Stimulated activated CD4-positive, alpha-beta T cell treated with anti-CD3 and anti-CD28 coated beads, Interleukin-1b, Interleukin-23, amount 100 ng/mL, for 4 hours (primary cell): ENCODE measurements around the gene AFAP1L1.
"Not testable (repeated sequence)": the region's sequence is repeated elsewhere in the genome, so short reads cannot be mapped to it uniquely, and the experiment has no call there.

Source experiments
- DNase-seq, 2 donors: peaks; one replicate each; pipeline ENCODE4 v3.0.0-alpha.2; 2020; ENCODE audit warnings: low read depth in 2 of 2

Gene AFAP1L1

DNA sequence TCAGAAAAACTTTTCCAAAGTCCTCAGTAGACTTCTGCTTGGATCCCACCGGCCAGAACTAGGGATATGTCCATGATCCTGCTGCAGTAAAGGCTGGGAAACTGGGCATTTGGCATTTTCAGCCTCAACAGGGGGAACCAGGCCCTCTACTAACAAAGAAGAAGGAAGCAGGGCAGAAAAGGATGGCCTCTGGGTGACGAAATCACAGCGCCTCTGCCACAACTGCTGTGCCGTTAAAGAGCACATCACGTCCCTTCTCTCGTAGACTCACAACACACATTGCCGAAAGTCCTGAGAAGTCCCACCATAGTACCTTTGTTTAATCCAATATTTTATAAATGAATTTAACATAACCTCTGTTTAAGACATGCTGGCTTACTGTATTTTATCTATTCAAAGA lies 10.4 kb upstream of the AFAP1L1 start:
- DNase-seq: no peak

DNA sequence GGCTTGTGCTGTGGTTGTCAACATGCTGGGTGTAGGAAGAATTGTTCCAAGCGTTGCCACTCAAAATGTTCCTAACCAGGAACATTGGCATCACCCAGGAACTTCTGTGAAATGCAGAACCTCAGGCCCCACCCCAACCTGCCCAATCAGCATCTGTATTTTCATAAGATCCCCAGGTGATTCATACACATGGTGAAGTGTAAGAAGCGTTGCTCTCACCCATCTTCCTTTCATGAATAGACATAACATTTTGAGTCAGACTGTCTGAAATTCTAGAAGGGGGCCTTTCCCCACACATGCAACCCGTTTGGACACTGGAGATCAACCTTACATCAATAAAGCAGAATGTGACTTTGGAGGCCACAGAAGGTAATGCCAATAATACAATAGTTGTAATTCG lies 9.3 kb upstream of the AFAP1L1 start:
- no peak for DNase-seq

DNA sequence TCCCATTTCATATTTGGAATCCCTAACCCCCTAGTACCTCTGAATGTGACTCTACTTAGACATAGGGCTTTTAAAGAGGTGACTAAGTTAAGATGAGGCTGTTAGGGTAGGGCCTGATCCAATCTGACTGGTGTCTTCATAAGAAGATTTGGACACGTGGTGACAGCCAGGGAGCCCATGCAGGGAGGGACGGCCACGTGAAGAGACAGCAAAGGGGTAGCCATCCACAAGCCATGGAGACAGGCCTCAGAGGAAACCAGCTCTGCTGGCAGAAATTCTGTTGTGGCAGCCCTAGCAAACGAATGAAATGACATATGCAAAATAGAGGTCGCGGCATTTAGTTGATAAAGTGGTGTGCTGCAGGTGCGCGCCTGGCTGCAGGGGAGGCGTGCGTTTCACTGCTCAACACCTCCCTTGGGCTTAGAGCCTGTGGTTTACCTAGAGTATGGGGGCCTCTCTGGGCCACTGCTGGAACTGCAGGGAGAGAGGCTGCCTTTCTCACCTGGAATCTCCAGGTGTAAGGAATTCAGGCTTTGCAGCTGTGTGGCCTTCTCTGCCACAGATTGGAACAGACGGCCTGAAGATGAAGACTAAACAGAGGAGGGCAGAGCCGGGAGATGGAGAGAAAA lies 7.1 kb upstream of the AFAP1L1 start:
- peak in 1 of 2 donors; percentile 28 for DNase-seq

DNA sequence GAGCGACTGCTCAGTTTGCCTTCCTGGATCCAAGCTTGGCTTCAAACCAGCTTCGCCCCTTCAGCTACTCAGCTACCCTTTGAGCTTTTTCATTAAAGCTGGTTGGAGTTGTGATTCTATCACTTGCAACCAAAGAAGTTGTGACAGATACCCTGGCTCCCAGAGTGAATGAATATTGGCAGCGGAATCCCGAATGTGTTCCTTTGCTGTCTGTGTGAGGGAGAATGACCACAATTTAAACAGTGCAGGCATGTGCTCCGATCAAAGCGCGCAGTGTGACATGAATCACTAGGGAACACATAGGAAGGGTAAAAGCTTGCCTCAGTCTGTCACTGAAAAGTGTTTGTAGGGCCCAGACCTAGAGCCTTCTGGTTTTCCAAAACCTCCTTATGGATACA lies 6.6 kb upstream of the AFAP1L1 start:
- no peak for DNase-seq

DNA sequence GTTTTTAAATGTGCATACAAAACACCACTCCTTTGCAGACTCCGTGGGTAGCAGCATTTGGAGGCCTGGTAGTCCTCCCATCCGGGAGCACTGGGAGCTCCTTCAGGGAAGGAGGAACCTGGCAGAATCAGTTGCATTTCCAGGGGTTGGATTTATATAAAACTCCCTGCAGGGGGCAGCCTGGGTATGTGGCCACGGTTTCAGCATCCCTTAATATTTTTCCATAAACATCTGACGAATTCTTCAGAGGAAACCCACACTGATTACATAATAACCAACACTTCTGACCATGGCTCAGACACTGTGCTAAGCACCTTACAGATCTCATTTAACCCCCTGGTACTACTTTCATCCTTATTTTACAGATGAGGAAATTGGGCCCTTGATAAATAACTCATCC lies 6.1 kb upstream of the AFAP1L1 start:
- no peak for DNase-seq

DNA sequence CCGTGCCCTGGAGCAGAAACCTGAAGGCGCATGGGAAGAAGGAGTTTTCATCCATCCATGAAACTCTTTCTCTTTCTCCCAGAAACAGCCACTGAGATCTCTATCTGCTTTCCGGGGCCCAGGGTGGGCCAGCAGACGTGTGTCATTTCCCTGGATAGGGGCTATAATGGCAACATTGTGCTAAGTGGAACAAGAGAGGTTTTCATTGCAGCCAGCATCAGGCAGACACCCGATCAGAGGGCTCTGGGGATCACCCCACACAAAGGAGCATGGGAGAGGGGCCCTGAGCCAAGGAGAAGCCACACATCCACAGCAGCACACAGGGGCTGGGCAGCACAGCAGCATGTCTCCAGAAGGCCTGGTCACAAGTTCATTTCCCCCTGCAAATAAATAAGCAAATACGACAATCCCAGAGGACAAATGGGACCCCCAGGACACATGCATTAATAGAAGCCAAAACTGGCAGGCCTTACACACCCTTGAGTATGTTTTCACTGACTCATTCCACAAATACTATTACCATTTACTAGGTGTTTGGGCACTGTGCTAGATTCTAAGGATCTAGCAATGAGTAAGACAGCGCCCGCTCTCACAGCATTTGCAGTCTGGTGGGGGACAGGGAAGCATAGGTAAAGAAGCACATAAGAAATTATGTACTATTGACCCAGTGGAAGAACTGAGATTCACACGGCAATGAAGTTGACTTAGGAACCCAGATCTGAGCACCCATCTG lies 4.3 kb upstream of the AFAP1L1 start:
- no peak for DNase-seq

DNA sequence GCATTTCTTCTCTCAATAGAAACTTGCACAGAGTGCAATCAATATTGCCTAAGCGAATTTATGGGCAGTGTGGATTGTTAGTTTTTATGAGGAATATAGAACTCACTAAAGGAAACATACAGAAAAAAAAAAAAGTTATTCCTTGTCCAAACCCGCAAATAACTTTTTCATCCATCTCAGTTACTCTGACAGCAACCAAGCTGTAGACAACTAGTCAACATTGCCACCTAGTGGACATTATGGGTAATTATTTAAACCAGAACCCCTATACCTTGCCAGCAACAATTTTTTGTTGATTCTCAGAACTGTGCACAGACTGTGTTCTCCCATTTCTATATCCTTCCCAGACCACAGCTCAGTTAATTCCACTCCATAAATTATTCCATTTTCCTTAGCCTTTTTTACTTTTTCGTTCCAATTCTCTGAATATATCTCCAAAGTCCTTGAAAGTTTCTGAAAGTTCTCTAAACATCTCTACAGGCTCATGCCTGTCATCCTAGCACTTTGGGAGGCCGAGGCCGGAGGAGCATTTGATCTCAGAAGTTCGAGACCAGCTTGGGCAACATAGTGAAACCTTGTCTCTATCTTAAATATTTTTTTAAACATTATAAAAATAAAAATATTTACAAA lies 2.6 kb upstream of the AFAP1L1 start:
- DNase-seq: no peak

DNA sequence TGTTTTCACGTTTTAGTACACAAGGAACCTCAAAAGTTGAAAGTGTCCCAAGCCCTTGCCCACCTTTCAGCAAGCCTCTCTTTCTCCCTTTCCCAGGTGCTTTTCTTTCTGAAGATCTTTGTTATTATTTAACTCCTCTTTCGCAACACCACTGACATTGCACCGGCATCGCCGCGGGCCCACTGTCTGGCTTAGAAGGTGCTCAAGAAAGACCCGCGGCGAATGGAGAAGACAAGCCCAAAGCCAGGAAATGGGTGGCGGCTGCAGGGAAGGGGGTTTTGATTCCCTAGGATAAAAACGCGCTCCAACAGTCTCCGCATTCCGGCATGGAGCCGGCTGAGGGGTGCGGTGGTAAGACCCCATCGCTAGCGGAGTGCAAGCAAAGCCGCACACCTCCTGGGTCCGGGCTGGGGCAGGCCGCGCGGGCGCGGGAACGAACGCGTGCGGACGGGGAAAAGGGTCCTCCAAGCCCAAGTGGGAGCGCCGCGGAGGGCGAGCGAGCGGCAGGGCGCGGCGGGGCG lies 404 bp upstream of the AFAP1L1 start:
- DNase-seq: no peak

DNA sequence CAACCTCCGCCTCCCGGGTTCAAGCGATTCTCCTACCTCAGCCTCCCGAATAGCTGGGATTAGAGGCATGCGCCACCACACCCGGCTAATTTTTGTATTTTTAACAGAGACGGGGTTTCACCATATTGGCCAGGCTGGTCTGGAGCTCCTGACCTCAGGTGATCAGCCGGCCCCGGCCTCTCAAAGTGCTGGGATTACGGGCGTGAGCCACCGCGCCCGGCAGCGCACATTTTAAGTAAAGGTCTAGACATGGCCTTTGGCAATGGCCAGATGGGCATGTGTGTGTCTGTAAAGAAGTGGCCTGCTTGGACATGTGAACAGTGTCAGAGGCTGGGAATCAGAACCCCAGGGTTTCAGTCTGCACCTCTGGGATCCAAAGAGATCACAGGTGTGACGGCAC lies 1.1 kb downstream of the AFAP1L1 start:
- DNase-seq: not testable (repeated sequence)

DNA sequence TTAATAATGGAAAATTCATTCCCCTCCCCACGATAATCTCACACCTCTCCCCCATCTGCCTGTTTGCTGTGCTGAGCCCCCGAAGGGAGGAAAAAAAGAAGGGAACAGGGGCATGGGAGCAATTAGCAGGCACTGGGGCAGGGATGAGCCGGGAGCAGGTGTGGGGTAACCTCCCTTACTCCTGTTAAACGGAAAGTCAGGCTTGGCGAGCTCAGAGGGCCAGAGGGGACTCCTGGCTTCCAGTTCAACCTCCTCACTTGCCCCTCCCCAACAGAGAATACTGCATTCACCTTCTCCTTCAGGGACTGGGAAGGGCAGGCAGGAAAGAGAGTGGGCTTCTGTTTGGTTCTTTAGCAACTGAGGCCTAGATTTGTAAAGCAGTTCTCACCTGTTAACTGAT lies 1.6 kb downstream of the AFAP1L1 start:
- DNase-seq: no peak

DNA sequence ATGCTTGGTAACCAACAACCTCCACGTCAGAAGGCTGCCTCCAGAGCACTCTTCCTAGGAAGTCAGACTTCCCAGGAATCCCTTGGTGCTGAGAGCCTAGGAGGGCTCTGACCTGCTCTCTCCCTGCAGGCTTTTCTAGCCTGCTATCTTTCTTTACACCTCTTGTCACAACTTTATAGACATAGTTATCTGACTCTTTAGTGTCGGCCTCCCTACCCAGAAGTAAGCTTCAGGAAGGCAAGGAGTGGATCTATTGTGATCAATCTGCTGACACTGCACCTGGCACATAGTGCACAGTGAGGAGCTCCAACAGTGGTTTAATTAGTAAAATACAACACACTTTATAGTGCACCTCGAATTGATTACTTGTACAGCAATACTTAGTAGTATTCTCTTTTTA lies 2.3 kb downstream of the AFAP1L1 start:
- no peak for DNase-seq

DNA sequence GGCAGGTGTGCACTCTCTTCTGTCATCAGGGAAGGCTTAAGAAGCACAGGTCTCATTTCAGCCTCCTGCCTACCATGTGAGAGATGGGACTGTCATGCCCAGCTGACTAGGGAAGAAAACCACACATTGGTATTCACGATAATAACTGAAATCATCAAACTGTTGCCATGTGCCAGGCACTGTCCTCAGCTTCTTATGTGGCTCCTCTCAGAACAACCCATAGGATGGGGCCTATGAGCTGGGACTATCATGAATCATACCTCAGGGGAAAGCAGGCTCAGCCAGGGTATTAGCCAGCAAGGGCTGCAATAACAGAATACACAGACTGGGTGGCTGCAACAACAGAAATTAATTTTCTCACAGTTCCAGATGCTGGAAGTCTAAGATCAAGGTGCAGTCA lies 3.3 kb downstream of the AFAP1L1 start:
- DNase-seq: no peak

DNA sequence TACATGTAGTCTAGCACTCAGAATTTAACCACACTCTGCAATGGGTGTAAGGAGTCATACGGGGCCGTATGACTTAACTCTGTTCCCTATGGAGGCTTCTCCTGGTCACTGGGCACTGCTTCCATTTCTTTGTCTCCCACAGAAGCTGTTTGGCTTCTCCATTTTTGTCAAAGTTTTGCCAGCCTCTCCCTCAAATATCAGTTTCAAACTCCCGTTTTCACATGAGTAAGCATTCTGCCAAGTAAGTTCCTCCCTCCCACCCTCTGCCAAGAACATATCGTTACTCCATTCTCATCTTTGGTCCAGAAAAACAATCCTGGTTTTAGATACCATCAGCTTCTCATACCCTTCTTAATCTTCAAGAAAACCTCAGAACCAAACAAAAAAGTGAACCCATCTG lies 6.1 kb downstream of the AFAP1L1 start:
- DNase-seq: no peak

DNA sequence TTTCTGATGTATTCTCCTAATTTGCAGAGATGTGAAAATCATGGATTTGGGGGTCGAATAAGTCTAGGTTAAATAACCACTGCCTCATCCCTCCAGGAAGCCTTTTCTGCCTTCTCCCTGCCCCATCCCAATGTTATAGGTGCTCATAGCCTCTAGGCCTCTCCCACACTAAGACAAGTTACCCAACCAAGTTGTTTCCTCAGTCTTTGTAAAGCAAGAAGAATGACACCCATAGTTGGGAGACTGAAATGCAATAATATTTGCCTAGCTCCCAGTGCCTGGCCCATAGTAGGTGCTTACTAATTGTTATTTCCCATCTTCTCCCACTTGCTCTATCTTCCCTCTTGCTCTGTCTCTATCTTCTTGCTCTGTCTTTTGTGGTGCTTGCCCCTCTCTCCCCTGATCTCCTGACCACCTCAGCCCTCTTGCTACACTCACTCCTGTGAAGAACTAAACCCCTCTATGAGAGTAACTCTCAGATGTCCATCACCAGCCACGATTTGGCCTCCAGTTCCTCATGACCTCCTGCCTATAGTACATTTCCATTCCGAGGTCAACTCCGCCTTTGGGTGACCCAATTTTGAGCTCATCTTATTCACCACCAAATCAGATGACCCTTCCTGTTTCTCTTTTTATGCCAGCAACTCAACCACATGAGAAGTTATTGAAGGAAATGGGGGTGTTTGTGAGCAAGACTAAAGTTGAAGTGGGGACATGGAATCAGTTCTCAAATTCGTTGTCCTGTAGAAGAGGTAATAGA lies 7.0 kb downstream of the AFAP1L1 start:
- DNase-seq: no peak

DNA sequence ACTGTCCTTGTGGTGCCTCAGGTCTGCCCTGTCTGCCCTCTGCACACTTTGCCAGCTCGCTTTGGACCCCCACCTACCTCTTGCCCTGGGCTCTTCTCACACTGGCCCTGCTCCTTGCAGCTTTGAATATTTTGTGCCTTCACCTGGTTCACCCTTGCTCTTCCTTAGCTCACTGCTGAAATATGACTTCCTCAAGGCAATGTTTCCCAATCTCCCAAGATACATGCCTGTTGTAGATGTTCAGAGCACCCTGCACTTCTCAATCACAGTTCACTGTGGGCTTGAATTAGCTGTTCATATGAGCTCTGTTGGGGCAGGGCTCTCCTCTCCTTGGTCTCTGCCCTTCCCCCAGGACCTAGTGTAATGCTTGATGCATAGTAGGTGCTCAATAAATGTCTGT lies 8.0 kb downstream of the AFAP1L1 start:
- DNase-seq: no peak

DNA sequence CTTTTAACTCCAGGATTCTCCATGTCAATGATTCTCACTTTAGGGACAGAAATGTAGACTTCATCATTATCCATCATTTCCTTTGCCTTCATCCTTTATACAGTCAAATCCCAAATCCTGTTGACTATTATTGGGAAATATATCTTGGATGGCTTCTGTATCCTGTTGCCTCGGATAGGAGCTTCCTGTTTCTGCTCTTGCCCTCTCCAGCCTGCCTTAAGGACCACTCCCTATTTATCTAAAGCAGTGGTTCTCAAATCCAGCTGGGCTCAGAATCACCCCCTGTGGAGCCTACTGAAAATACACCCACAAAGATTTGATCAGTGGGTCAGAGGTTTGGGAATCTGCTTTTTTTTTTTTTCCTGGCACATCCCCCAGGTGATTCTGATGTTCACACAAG lies 8.5 kb downstream of the AFAP1L1 start:
- DNase-seq: no peak

DNA sequence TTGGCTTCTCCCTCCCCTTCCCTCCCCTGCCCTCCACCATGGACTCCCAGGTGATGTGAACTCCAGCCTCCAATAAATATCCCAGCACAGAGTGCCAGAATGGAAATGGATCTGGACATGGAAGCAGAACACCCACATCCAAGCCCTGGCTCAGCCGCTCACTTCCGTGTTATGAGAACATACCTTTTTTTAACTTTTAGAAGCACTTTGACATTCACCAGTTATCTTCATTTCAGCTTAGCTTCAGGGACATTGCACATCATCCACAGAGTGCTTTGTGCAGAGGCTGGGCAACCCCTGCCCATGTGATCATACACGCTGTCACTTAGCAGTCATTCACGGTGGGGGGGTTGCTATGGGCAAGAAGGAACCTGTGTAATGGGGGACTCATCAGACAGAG lies 9.1 kb downstream of the AFAP1L1 start:
- no peak for DNase-seq

DNA sequence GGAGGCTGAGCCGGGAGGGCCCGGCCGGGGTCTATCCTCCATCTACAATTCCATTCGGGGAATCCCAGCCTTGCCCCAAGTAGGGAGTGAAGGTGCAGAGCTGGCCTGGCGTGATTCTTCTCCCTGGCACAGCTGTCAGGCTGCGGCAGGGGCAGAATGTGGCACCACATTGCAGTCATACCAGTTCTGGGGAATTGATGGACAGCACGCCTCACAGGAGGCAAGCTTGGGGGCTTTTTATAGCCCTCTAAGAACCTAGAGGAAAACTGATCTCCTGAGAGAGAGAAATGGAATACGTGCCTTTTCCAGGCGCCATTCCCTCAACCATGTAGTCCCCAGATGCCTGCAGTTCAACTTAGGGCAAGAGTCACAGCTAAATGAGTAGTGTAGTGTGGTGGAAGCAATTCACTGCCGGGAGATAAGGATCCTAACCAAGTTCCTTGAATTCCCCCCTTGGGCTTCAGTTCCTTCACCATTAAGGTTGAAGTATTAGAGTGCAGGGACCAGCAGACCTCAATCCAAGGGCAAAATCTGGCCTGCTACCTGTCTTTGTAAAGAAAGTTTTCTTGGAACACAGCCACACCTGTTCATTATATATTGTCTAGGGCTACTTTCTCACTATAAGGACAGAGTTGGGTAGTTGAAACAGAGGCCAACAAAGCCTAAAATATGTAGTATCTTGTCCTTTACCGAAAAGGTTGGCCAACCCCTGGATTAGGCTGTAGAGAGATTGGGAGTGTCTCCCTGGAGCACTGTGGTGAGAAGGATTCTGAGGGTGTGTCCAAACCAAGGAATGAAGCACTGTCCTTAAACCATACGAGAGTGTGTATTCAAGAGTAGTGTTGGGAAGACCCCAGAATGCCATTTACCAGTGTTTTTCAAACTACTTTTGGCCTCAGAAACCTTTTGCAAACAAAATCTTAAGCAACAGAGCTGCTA lies 10.6 kb downstream of the AFAP1L1 start:
- DNase-seq: no peak

DNA sequence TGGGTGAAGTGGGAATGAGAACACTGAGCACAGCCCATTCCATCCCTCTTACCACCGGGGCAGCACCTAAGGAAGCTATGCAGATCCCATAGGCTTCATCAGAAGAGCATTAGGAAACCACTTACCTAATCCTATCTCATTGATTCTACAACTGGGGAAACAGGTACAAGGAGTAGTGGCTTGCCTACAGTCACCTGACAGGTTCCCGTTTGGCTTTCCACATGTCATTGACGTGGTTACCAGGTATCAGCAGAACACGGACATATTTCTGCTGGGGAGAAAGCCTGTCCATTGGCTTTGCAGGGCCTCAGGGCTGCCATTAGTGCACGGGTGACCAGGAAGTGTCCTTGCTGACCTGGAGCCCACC lies 11.3 kb downstream of the AFAP1L1 start:
- no peak for DNase-seq

DNA sequence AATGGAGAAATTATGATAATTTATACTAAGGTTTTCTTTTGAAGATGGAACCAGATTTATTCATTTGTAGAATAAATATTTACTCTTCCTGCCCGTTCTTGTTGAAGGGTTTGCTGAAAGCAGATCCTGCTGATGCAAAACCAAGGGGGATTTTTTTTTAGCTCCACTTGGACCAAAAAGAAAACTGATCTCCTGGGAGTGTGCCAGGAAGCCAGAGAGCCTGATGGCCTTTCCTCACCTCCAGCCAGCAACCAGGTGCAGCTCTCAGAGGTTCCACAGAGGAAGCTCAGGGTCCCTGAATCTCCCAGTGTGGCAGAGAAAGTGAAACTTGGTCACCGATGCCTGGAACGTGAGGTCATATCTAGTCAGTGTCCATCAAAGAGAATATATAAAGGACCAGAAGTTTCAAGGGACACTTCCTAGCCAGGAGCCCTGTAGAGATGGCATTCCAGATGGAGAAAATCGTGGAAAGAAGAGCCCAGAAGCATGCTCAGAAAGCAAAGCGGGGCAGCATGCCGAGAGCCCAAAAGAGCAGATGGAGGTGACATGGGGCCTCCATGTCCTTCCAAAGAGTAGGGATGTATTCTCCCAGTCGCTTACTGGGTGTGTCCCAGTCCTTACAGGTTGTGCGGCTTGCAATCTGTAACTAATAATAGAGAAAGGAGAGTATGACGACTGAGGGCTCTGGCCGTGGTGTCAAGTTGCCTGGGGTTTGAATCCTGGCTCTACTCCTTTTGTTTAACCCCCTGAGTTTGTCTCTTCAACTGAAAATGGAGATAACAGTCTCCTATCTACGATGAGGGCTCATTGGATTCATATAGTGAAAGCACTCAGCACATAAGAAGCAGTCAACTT lies 12.2 kb downstream of the AFAP1L1 start:
- no peak for DNase-seq
